ENCODE results near the gene TSSC4.

The TSSC4 gene

GRCh38 chr11:2402106-2402505 lies 1.6 kb downstream of the TSSC4 start:
- no peak for DNase-seq

- no peak for DNase-seq
Observed at GRCh38 chr11:2402890-2403645, 2.5 kb downstream of the TSSC4 start.

- no peak for DNase-seq
Observed at GRCh38 chr11:2404735-2405196, 4.2 kb downstream of the TSSC4 start.

GRCh38 chr11:2406451-2406850 lies 5.9 kb downstream of the TSSC4 start:
- DNase-seq: no peak

GRCh38 chr11:2406878-2407410 lies 6.4 kb downstream of the TSSC4 start:
- DNase-seq: no peak

GRCh38 chr11:2408671-2409070 lies 8.1 kb downstream of the TSSC4 start:
- DNase-seq: no peak

GRCh38 chr11:2409126-2409525 lies 8.6 kb downstream of the TSSC4 start:
- DNase-seq: no peak

- peak; percentile 9 to 30 for DNase-seq
Observed at GRCh38 chr11:2409611-2410468, 9.3 kb downstream of the TSSC4 start.

GRCh38 chr11:2410616-2411015 lies 10.1 kb downstream of the TSSC4 start:
- no peak for DNase-seq

- no peak for DNase-seq
Observed at GRCh38 chr11:2411446-2412305, 11.1 kb downstream of the TSSC4 start.

GRCh38 chr11:2412323-2412722 lies 11.8 kb downstream of the TSSC4 start:
- no peak for DNase-seq

GRCh38 chr11:2413742-2414579 lies 13.4 kb downstream of the TSSC4 start:
- DNase-seq: no peak

GRCh38 chr11:2414616-2415015 lies 14.1 kb downstream of the TSSC4 start:
- DNase-seq: no peak

GRCh38 chr11:2415171-2415570 lies 14.6 kb downstream of the TSSC4 start:
- no peak for DNase-seq

GRCh38 chr11:2415601-2416380 lies 15.2 kb downstream of the TSSC4 start:
- no peak for DNase-seq

GRCh38 chr11:2416765-2417164 lies 16.2 kb downstream of the TSSC4 start:
- no peak for DNase-seq

- DNase-seq: no peak
Observed at GRCh38 chr11:2417856-2418692, 17.5 kb downstream of the TSSC4 start.

GRCh38 chr11:2418693-2419360 lies 18.3 kb downstream of the TSSC4 start:
- no peak for DNase-seq
